Panc1 (cell line): ENCODE measurements around the gene NPC1L1. TPM values are rescaled to one million over a fixed set of nuclear protein-coding genes. Genes with fewer than 3 reads are reported as not detected.
A peak's percentile ranks its signal among the peaks of the same experiment; 100 is the strongest.

Experiments
- ATAC-seq: fragments of 200-7000 bp; cut with Tn5 transposase; 2 replicates; pipeline ENCODE4 v1.9.1; 2020; ENCODE audit warnings: mild to moderate bottlenecking, moderate library complexity
- BruUV-seq: library from RNA; stranded (reverse); fragments of 400-500 nt; replicated peaks from 2 replicates; lab custom pipeline; 2021; lab: Mats Ljungman, UMichigan
- CTCF ChIA-PET: fragments of 300-600 bp; sonication (Branson Sonifier 250); formaldehyde crosslinking; loops from one replicate; lab custom pipeline; 2022; ENCODE audit warnings: antibody characterized with exemption; lab: Charles Lee
- POLR2A ChIA-PET: fragments of 300-600 bp; sonication (Branson Sonifier 250); formaldehyde crosslinking; loops from one replicate; lab custom pipeline; 2022; ENCODE audit warnings: antibody characterized with exemption; lab: Charles Lee
- DNase-seq: peaks from one replicate; pipeline ENCODE4 v3.0.0-alpha.2; 2010; ENCODE audit warnings: low read depth, low spot score
- H3K27ac ChIP-seq: 2 replicates; pipeline ENCODE4 v1.5.1; 2011; ENCODE audit warnings: mild to moderate bottlenecking, low read length, inconsistent platforms
- H3K27me3 ChIP-seq: fragments of 200-500 bp; sonication (Bioruptor generic); 2 replicates; pipeline ENCODE4 v1.6.0; 2014; ENCODE audit warnings: low read length, inconsistent platforms; ENCODE audit not compliant: control insufficient read depth, insufficient read depth
- H3K36me3 ChIP-seq: fragments of 200-500 bp; sonication (Bioruptor generic); 2 replicates; pipeline ENCODE4 v1.5.1; 2014; ENCODE audit warnings: inconsistent platforms, mild to moderate bottlenecking, low read length, moderate library complexity; ENCODE audit not compliant: control insufficient read depth, insufficient read depth
- H3K4me1 ChIP-seq: 2 replicates; pipeline ENCODE4 v1.5.1; 2011; ENCODE audit warnings: inconsistent platforms, mild to moderate bottlenecking, low read length, moderate library complexity; ENCODE audit not compliant: control insufficient read depth, insufficient read depth
- H3K4me3 ChIP-seq, 2 experiments: 2 replicates each; pipeline ENCODE4 v1.5.1; 2011 to 2012; ENCODE audit warnings: low read depth in 2 of 2, low read length in 2 of 2, mild to moderate bottlenecking in 2 of 2, inconsistent platforms in 1 of 2, moderate library complexity in 1 of 2
- H3K9me3 ChIP-seq: fragments of 200-500 bp; sonication (Bioruptor generic); 2 replicates; pipeline ENCODE4 v1.5.1; 2014; ENCODE audit warnings: low read depth, mild to moderate bottlenecking, inconsistent platforms, low read length, moderate library complexity; ENCODE audit not compliant: control insufficient read depth, insufficient read depth
- POLR2AphosphoS5 ChIP-seq: IDR thresholded peaks from 2 replicates; pipeline ENCODE4 v1.6.1; 2012; ENCODE audit warnings: mild to moderate bottlenecking, low read depth, low read length, moderate library complexity
- SIN3A ChIP-seq: IDR thresholded peaks from 2 replicates; pipeline ENCODE4 v1.6.1; 2012; ENCODE audit warnings: low read depth, mild to moderate bottlenecking, low read length, moderate library complexity, borderline replicate concordance; ENCODE audit not compliant: insufficient read depth
- TCF7L2 ChIP-seq: IDR thresholded peaks from 2 replicates; pipeline ENCODE4 v1.6.1; 2011; ENCODE audit warnings: mild to moderate bottlenecking, low read depth, low read length, inconsistent platforms
- in situ Hi-C: cut with HindIII; loops from 2 replicates; pipeline ENCODE4 v1.10.0; 2016; ENCODE audit warnings: low sequenced_read_pairs, low pct_unique_long_range_greater_than_20kb
- intact Hi-C: fragments of 100-400 bp; cut with micrococcal nuclease; formaldehyde crosslinking; loops from one replicate; pipeline ENCODE4 v1.10.0; 2022; ENCODE audit not compliant: unreplicated experiment
- total RNA-seq: library from RNA; stranded (reverse); gene quantifications from one replicate; pipeline ENCODE4 v1.2.1, GENCODE V29; 2021; ENCODE audit not compliant: unreplicated experiment
- TF ChIP-seq, protein P1 (sequence below): fragments of 450-650 bp; IDR thresholded peaks from 2 replicates; pipeline ENCODE4 v1.5.1; 2017; ENCODE audit warnings: mild to moderate bottlenecking
- TF ChIP-seq, protein P2 (sequence below), 2 experiments: IDR thresholded peaks; 2 replicates each; pipeline ENCODE4 v1.6.1; 2011 to 2012; ENCODE audit warnings: low read depth in 2 of 2, control low read depth in 1 of 2, low read length in 1 of 2, mild to moderate bottlenecking in 1 of 2, moderate library complexity in 1 of 2; ENCODE audit not compliant: insufficient read depth in 1 of 2

Gene NPC1L1
- total RNA-seq, 1 experiment from 2014 or later, result not detected

DNA sequence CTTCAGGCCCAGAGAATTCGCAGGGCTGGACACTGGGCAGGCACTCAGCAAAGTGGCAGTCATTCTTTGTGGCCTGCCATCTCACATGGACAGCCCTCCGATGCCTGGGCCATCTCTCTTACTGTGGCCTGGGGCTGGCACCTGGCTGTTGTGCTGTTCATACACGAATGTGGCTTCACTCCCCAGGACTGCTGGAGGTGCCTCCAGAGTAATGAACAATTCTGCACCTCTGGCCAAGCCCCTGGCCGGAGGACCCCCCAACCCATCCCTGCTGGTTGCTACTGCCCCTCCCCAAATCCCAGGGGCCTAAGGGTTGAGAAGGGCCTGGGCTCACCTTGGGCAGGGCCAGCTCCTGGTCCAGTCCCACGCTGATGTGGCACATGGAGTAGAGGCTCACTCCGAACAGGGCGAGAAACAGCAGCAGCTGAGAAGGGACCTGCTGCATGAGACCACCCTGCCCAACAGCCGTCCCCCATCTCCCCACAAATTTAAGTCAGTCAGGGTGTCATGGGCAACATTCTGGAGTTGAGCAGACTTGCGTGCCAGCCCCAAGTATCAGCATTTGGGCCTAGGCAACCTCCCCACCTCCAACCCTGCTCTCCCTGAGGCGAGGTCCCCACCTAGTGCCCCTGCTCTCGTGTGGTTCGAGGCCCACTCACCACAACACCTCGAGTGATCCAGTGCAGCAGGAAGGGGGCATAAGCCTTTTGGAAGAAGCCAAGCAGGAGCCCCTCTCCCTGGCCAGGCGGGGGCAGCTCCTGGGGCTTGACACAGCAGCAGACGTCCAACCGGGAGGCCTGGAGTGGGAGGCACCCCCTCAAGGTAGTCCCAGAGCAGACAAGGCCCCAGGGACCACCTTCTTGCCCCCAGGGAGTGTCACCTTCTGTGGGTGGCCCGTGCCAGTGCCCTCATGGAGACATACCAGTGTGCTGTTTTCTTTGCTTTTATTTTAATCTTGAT lies 9.4 kb downstream of the NPC1L1 start:
- H3K36me3 ChIP-seq, result no peaks in the 10 kb centered on the region
- no peak overlapping the region for H3K4me3 ChIP-seq
- TF ChIP-seq, protein P1, sequence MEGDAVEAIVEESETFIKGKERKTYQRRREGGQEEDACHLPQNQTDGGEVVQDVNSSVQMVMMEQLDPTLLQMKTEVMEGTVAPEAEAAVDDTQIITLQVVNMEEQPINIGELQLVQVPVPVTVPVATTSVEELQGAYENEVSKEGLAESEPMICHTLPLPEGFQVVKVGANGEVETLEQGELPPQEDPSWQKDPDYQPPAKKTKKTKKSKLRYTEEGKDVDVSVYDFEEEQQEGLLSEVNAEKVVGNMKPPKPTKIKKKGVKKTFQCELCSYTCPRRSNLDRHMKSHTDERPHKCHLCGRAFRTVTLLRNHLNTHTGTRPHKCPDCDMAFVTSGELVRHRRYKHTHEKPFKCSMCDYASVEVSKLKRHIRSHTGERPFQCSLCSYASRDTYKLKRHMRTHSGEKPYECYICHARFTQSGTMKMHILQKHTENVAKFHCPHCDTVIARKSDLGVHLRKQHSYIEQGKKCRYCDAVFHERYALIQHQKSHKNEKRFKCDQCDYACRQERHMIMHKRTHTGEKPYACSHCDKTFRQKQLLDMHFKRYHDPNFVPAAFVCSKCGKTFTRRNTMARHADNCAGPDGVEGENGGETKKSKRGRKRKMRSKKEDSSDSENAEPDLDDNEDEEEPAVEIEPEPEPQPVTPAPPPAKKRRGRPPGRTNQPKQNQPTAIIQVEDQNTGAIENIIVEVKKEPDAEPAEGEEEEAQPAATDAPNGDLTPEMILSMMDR, result no peak
- TF ChIP-seq POLR2AphosphoS5, result no peak
- no peak for TF ChIP-seq SIN3A
- TF ChIP-seq, protein P2, sequence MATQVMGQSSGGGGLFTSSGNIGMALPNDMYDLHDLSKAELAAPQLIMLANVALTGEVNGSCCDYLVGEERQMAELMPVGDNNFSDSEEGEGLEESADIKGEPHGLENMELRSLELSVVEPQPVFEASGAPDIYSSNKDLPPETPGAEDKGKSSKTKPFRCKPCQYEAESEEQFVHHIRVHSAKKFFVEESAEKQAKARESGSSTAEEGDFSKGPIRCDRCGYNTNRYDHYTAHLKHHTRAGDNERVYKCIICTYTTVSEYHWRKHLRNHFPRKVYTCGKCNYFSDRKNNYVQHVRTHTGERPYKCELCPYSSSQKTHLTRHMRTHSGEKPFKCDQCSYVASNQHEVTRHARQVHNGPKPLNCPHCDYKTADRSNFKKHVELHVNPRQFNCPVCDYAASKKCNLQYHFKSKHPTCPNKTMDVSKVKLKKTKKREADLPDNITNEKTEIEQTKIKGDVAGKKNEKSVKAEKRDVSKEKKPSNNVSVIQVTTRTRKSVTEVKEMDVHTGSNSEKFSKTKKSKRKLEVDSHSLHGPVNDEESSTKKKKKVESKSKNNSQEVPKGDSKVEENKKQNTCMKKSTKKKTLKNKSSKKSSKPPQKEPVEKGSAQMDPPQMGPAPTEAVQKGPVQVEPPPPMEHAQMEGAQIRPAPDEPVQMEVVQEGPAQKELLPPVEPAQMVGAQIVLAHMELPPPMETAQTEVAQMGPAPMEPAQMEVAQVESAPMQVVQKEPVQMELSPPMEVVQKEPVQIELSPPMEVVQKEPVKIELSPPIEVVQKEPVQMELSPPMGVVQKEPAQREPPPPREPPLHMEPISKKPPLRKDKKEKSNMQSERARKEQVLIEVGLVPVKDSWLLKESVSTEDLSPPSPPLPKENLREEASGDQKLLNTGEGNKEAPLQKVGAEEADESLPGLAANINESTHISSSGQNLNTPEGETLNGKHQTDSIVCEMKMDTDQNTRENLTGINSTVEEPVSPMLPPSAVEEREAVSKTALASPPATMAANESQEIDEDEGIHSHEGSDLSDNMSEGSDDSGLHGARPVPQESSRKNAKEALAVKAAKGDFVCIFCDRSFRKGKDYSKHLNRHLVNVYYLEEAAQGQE (IDR thresholded peaks at IDR 0.05; ENCODE audit: insufficient read depth in 1 of 2, low read depth in 2 of 2, low read length in 1 of 2), result no peak
- TF ChIP-seq TCF7L2, result no peak
- intact Hi-C loops (no loop called here), in situ Hi-C loops (no loop called here)
- no peak for DNase-seq
- no peak overlapping the region for H3K27ac ChIP-seq
- no peaks in the 10 kb centered on the region for H3K4me1 ChIP-seq
- no peaks in the 10 kb centered on the region for H3K9me3 ChIP-seq
- H3K27me3 ChIP-seq, result no peaks in the 10 kb centered on the region
- CTCF ChIA-PET, result no interaction called here
- ATAC-seq, result 0 out of 2 replicates have a peak, but pooled peaks have one; percentile 36
- BruUV-seq, result no TSS peak
- POLR2A ChIA-PET, result no interaction called here

DNA sequence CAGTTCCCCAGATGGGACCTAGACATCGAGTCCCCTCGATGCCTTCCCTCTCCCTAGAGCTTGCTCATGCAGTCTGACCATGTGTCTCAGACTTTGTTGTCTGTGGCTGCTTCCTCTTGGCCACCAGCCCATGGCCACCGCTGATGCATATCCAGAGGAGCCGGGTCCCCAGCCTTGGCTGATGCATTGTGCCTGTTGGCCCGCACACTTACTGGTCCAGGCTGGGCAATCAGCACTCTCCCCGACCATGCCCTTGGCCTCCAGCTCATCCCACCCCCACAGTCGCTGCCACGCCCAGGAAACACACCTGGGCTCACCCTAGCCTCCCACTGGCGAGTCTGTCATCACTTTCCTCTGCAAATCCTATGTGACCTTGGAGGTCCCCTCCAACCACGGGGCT lies 10.1 kb downstream of the NPC1L1 start:
- no peaks in the 10 kb centered on the region for H3K36me3 ChIP-seq
- no peak for DNase-seq
- H3K27me3 ChIP-seq, result no peaks in the 10 kb centered on the region
- H3K4me3 ChIP-seq, result no peak overlapping the region
- no peaks in the 10 kb centered on the region for H3K9me3 ChIP-seq
- CTCF ChIA-PET, result no interaction called here
- POLR2A ChIA-PET, result no interaction called here
- BruUV-seq, result no TSS peak
- no peak for TF ChIP-seq SIN3A
- TF ChIP-seq POLR2AphosphoS5, result no peak
- TF ChIP-seq, protein P2 (IDR thresholded peaks at IDR 0.05; ENCODE audit: insufficient read depth in 1 of 2, low read depth in 2 of 2, low read length in 1 of 2), result no peak
- no peak for TF ChIP-seq TCF7L2
- TF ChIP-seq, protein P1, result no peak
- H3K27ac ChIP-seq, result no peak overlapping the region
- no peaks in the 10 kb centered on the region for H3K4me1 ChIP-seq
- in situ Hi-C loops, result no loop called here
- intact Hi-C loops, result no loop called here
- peak; percentile 32; the same call in 1 of the 2 replicates for ATAC-seq
